Liver (tissue), 9 donors: ENCODE measurements around the gene KRTAP13-3. TPM values are rescaled to one million over a fixed set of nuclear protein-coding genes. Genes with fewer than 3 reads are reported as not detected.

Source experiments
- DNase-seq: peaks from one replicate; pipeline ENCODE4 v3.0.0-alpha.2; 2017; ENCODE audit warnings: low spot score
- H3K27ac ChIP-seq, 2 donors: one replicate each; pipeline ENCODE4 v1.7.0; 2013; ENCODE audit warnings: inconsistent platforms in 2 of 2, low read length in 2 of 2, control low read depth in 1 of 2, low read depth in 1 of 2, mild to moderate bottlenecking in 1 of 2
- H3K27me3 ChIP-seq, 4 donors: one replicate each; pipeline versions ENCODE4 v1.6.1 to v1.7.0; 2013; ENCODE audit warnings: low read length in 3 of 4, inconsistent platforms in 1 of 4, mild to moderate bottlenecking in 1 of 4, moderate library complexity in 1 of 4; ENCODE audit not compliant: control insufficient read depth in 4 of 4, insufficient read depth in 4 of 4
- H3K36me3 ChIP-seq, 4 donors: one replicate each; pipeline versions ENCODE4 v1.6.1 to v1.7.0; 2013; ENCODE audit warnings: low read length in 3 of 4, mild to moderate bottlenecking in 3 of 4, low read depth in 1 of 4, moderate library complexity in 1 of 4; ENCODE audit not compliant: control insufficient read depth in 4 of 4, insufficient read depth in 3 of 4
- H3K4me1 ChIP-seq, 4 donors: one replicate each; pipeline versions ENCODE4 v1.6.1 to v1.7.0; 2013; ENCODE audit warnings: low read length in 3 of 4, mild to moderate bottlenecking in 3 of 4, moderate library complexity in 1 of 4; ENCODE audit not compliant: control insufficient read depth in 4 of 4, insufficient read depth in 4 of 4
- H3K4me3 ChIP-seq, 3 donors: one replicate each; pipeline versions ENCODE4 v1.6.1 to v1.7.0; 2013; ENCODE audit warnings: low read length in 3 of 3, control low read depth in 1 of 3, low read depth in 1 of 3, mild to moderate bottlenecking in 1 of 3
- H3K9ac ChIP-seq, 2 donors: one replicate each; pipeline ENCODE4 v1.7.0; 2013; ENCODE audit warnings: low read length in 2 of 2, mild to moderate bottlenecking in 2 of 2, moderate library complexity in 2 of 2, control low read depth in 1 of 2, low read depth in 1 of 2
- H3K9me3 ChIP-seq, 4 donors: one replicate each; pipeline versions ENCODE4 v1.6.1 to v1.7.0; 2013; ENCODE audit warnings: low read length in 3 of 4; ENCODE audit not compliant: control insufficient read depth in 4 of 4
- EGR1 ChIP-seq, 2 donors: IDR thresholded peaks; 2 replicates each; pipeline ENCODE4 v1.6.1; 2016 to 2018; ENCODE audit warnings: antibody characterized with exemption in 2 of 2, low read depth in 2 of 2
- FOXA2 ChIP-seq: IDR thresholded peaks from 2 replicates; pipeline ENCODE4 v1.6.1; 2016; ENCODE audit warnings: antibody characterized with exemption
- GABPA ChIP-seq, 2 donors: IDR thresholded peaks in 1 of 2; conservative IDR thresholded peaks in 1 of 2; 2 replicates each; pipeline ENCODE4 v1.6.1; 2016; ENCODE audit warnings: antibody characterized with exemption in 2 of 2, mild to moderate bottlenecking in 1 of 2, moderate library complexity in 1 of 2
- HNF4A ChIP-seq, 2 donors: conservative IDR thresholded peaks; 2 replicates each; pipeline ENCODE4 v1.6.1; 2016; ENCODE audit warnings: antibody characterized with exemption in 2 of 2, mild to moderate bottlenecking in 2 of 2
- HNF4G ChIP-seq: IDR thresholded peaks from 2 replicates; pipeline ENCODE4 v1.6.1; 2016; ENCODE audit warnings: antibody characterized with exemption
- JUND ChIP-seq, 2 donors: IDR thresholded peaks; 2 replicates each; pipeline ENCODE4 v1.6.1; 2016; ENCODE audit warnings: antibody characterized with exemption in 2 of 2
- MAX ChIP-seq: IDR thresholded peaks from 2 replicates; pipeline ENCODE4 v1.6.1; 2016; ENCODE audit warnings: antibody characterized with exemption
- NR2F2 ChIP-seq: IDR thresholded peaks from 2 replicates; pipeline ENCODE4 v1.6.1; 2016; ENCODE audit warnings: antibody characterized with exemption
- RAD21 ChIP-seq, 2 donors: IDR thresholded peaks; 2 replicates each; pipeline ENCODE4 v1.6.1; 2016; ENCODE audit warnings: antibody characterized with exemption in 2 of 2, mild to moderate bottlenecking in 2 of 2
- RXRA ChIP-seq, 2 donors: IDR thresholded peaks; 2 replicates each; pipeline ENCODE4 v1.6.1; 2017 to 2018; ENCODE audit warnings: antibody characterized with exemption in 2 of 2, mild to moderate bottlenecking in 1 of 2
- SP1 ChIP-seq: IDR thresholded peaks from 2 replicates; pipeline ENCODE4 v1.6.1; 2018; ENCODE audit warnings: antibody characterized with exemption, mild to moderate bottlenecking
- TAF1 ChIP-seq: conservative IDR thresholded peaks from 2 replicates; pipeline ENCODE4 v1.6.1; 2016; ENCODE audit warnings: antibody characterized with exemption, mild to moderate bottlenecking
- YY1 ChIP-seq: IDR thresholded peaks from 2 replicates; pipeline ENCODE4 v1.6.1; 2016; ENCODE audit warnings: antibody characterized with exemption, mild to moderate bottlenecking
- WGBS: extraction: QIAGEN DNeasy Blood & Tissue Kit; methylation state at CpG from one replicate; pipeline ENCODE4 v1.1.7; 2013; 5-methylcytosine and 5-hydroxymethylcytosine counted together
- polyA plus RNA-seq, 2 donors: library from polyadenylated mRNA; stranded (reverse) in 1 of 2; unstranded in 1 of 2; fragments of 200-250 nt in 1 of 2; fragments of >200 nt in 1 of 2; fragmentation: Nextera tagmentation in 1 of 2; extraction: Ambion mirVana in 1 of 2; gene quantifications; one replicate each; pipeline versions ENCODE4 v1.2.1 to v1.2.3, GENCODE V29; 2013 to 2015
- total RNA-seq, 2 donors: library from RNA; depleted of rRNA; stranded (reverse); fragments of >200 nt; gene quantifications; one replicate each; pipeline ENCODE4 v1.2.3, GENCODE V29; 2014
- TF ChIP-seq, protein P1 (sequence below): IDR thresholded peaks from 2 replicates; pipeline ENCODE4 v1.6.1; 2016; ENCODE audit warnings: antibody characterized with exemption
- TF ChIP-seq, protein P2 (sequence below): fragments of 150-350 bp; IDR thresholded peaks from 2 replicates; pipeline ENCODE4 v1.5.1; 2017; ENCODE audit warnings: improper control_type of control experiment, low read depth, low read length; ENCODE audit not compliant: missing input control
- TF ChIP-seq, protein P3 (sequence below): IDR thresholded peaks from 2 replicates; pipeline ENCODE4 v1.6.1; 2016; ENCODE audit warnings: antibody characterized with exemption, mild to moderate bottlenecking
- donor health status: healthy.
- donor health status: healthy.
- donor health status: healthy.
- donor health status: healthy.
- donor health status: healthy.

KRTAP13-3 gene, protein sequence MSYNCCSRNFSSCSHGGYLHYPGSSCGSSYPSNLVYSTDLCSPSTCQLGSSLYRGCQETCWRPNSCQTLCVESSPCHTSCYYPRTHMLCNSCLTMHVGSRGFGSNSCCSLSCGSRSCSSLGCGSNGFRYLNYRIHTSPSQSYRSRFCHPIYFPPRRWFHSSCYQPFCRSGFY
- not detected for total RNA-seq
- polyA plus RNA-seq: not detected

GRCh38 chr21:30425826-30426225 is at the start of gene KRTAP13-3:
Gene KRTAP13-3, minus strand, starts transcription at chr21:30425926. Its CDS starts 14 bp downstream, at chr21:30425912.
- no peak for DNase-seq
- Histone ChIP-seq H3K4me3 (no peak within 1 kb of the TSS), H3K27ac (no peak within 1 kb of the TSS), H3K27me3 (no peaks in the 10 kb centered on the region), H3K36me3 (no peaks in the 10 kb centered on the region), H3K4me1 (no peaks in the 10 kb centered on the region), H3K9ac (no peak within 1 kb of the TSS), H3K9me3 (no peaks in the 10 kb centered on the region)
- WGBS: 68% methylated on average over 5 of the region's 5 CpGs
- TF ChIP-seq MAX: no peak
- no peak for TF ChIP-seq TAF1
- TF ChIP-seq, protein P1, sequence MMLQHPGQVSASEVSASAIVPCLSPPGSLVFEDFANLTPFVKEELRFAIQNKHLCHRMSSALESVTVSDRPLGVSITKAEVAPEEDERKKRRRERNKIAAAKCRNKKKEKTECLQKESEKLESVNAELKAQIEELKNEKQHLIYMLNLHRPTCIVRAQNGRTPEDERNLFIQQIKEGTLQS: no peak
- TF ChIP-seq NR2F2: no peak
- TF ChIP-seq YY1: no peak
- TF ChIP-seq, protein P2, sequence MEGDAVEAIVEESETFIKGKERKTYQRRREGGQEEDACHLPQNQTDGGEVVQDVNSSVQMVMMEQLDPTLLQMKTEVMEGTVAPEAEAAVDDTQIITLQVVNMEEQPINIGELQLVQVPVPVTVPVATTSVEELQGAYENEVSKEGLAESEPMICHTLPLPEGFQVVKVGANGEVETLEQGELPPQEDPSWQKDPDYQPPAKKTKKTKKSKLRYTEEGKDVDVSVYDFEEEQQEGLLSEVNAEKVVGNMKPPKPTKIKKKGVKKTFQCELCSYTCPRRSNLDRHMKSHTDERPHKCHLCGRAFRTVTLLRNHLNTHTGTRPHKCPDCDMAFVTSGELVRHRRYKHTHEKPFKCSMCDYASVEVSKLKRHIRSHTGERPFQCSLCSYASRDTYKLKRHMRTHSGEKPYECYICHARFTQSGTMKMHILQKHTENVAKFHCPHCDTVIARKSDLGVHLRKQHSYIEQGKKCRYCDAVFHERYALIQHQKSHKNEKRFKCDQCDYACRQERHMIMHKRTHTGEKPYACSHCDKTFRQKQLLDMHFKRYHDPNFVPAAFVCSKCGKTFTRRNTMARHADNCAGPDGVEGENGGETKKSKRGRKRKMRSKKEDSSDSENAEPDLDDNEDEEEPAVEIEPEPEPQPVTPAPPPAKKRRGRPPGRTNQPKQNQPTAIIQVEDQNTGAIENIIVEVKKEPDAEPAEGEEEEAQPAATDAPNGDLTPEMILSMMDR: no peak
- TF ChIP-seq RXRA (IDR thresholded peaks at IDR 0.05): no peak
- TF ChIP-seq RAD21 (IDR thresholded peaks at IDR 0.05): no peak
- no peak for TF ChIP-seq FOXA2
- no peak for TF ChIP-seq GABPA (IDR thresholded peaks at IDR 0.05 in 1 of 2, conservative IDR thresholded peaks at IDR 0.05 in 1 of 2)
- TF ChIP-seq, protein P3, sequence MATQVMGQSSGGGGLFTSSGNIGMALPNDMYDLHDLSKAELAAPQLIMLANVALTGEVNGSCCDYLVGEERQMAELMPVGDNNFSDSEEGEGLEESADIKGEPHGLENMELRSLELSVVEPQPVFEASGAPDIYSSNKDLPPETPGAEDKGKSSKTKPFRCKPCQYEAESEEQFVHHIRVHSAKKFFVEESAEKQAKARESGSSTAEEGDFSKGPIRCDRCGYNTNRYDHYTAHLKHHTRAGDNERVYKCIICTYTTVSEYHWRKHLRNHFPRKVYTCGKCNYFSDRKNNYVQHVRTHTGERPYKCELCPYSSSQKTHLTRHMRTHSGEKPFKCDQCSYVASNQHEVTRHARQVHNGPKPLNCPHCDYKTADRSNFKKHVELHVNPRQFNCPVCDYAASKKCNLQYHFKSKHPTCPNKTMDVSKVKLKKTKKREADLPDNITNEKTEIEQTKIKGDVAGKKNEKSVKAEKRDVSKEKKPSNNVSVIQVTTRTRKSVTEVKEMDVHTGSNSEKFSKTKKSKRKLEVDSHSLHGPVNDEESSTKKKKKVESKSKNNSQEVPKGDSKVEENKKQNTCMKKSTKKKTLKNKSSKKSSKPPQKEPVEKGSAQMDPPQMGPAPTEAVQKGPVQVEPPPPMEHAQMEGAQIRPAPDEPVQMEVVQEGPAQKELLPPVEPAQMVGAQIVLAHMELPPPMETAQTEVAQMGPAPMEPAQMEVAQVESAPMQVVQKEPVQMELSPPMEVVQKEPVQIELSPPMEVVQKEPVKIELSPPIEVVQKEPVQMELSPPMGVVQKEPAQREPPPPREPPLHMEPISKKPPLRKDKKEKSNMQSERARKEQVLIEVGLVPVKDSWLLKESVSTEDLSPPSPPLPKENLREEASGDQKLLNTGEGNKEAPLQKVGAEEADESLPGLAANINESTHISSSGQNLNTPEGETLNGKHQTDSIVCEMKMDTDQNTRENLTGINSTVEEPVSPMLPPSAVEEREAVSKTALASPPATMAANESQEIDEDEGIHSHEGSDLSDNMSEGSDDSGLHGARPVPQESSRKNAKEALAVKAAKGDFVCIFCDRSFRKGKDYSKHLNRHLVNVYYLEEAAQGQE: no peak
- no peak for TF ChIP-seq SP1
- TF ChIP-seq EGR1 (IDR thresholded peaks at IDR 0.05; ENCODE audit: low read depth in 2 of 2): no peak
- no peak for TF ChIP-seq JUND (IDR thresholded peaks at IDR 0.05)
- TF ChIP-seq HNF4A (conservative IDR thresholded peaks at IDR 0.05): no peak

GRCh38 chr21:30468900-30469714 is 43.4 kb upstream of the KRTAP13-3 start:
- H3K4me3 ChIP-seq: no peak overlapping the region
- H3K9me3 ChIP-seq: no peaks in the 10 kb centered on the region
- no peaks in the 10 kb centered on the region for H3K27me3 ChIP-seq
- 69% methylated on average over 6 of the region's 6 CpGs for WGBS
- DNase-seq: no peak
- H3K4me1 ChIP-seq: no peaks in the 10 kb centered on the region
- no peak overlapping the region for H3K9ac ChIP-seq
- no peak overlapping the region for H3K27ac ChIP-seq
- H3K36me3 ChIP-seq: no peaks in the 10 kb centered on the region
- TF ChIP-seq RAD21 (IDR thresholded peaks at IDR 0.05) (no peak), RXRA (IDR thresholded peaks at IDR 0.05) (no peak), SP1 (no peak), EGR1 (IDR thresholded peaks at IDR 0.05; ENCODE audit: low read depth in 2 of 2) (no peak), HNF4G (no peak), YY1 (no peak), TAF1 (no peak), MAX (no peak), HNF4A (conservative IDR thresholded peaks at IDR 0.05) (no peak), JUND (IDR thresholded peaks at IDR 0.05) (no peak), FOXA2 (no peak), GABPA (IDR thresholded peaks at IDR 0.05 in 1 of 2, conservative IDR thresholded peaks at IDR 0.05 in 1 of 2) (no peak)
- TF ChIP-seq, protein P1: no peak
- TF ChIP-seq, protein P3: no peak
